CD4-positive, alpha-beta T cell treated with Interleukin-15 for 1 hour (primary cell): ENCODE data around the gene CACNA1D.
"Not testable (repeated sequence)": the region's sequence is repeated elsewhere in the genome, so short reads cannot be mapped to it uniquely, and the experiment has no call there.

Experiments
- DNase-seq: peaks from one replicate; pipeline ENCODE4 v3.0.0-alpha.2; 2020

Gene CACNA1D

DNA sequence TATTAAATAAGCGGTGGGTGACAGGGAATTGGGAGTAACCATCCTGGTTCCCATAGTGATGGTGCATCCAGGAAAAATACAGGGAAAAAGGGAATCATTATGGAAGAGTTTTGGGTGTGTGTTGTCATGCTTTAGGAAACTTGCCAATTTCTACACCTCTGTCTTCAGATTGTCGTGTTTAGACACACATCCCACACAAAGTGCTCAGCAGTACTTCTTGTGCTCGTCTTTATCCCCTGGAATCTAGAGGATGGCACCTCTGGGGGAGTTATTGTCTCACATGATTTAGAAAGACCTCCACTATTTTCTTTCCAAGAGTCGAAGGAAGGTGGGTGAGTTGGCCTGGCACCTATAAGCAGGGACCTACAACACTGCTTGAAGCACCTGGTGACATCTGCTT lies 35.8 kb downstream of the CACNA1D start:
- DNase-seq = no peak

DNA sequence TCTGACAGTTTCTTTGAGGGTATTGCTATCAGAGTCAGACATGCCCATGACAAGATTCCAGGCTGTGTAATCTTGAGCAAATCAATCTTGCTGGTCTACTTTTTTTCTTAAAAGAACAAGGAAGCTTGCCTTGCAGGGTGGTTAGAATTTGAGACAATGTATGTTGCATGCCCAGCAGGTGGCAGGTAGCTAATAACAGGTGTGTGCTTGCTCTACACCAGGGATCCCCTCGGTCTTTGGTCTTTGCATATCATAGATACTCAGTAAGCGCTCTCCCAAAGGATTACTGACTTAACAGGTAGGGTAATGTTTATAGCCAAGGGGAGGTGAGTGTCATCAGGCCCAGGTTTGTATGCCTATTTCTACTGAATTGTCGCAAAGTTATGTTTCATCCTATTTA lies 37.3 kb downstream of the CACNA1D start:
- no peak for DNase-seq

DNA sequence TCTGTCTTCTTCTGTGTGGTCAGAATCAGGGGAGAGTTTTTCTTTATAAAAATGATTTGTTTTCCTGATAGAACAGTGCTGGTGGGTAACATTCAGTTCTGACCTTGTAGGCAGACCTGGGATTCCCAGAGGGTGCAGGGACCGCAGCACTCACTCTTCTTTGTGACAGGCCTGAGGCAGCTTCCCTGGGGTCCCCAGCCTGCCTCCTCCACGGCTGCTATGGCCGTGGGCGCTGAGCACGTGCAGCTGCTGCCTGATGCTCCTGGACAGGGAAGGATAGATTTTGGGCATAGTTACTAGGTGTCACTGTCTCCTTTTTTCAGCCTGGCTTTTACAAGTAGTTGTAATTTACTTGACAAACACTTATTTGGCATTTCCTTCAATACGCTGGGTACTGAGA lies 39.1 kb downstream of the CACNA1D start:
- no peak for DNase-seq

DNA sequence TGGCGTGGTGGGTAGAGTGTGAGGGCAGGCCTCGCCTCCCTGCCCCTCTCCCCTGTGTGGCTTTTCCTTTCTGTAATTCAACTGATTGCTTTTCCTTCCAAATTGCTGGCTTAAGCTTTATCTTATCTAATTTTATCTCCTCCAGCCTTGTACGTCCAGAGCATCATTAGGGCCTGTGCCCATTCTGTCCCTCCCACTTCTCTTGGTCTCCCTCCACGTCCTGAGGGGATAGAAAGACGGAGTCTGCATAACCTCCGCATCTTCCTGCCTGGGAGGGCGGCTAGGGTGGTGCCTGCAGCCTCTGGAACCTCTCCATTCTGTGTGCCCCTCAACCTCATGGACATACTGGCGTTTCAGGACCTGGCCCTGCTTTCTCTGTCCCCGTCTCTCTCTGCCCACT lies 39.8 kb downstream of the CACNA1D start:
- no peak for DNase-seq

DNA sequence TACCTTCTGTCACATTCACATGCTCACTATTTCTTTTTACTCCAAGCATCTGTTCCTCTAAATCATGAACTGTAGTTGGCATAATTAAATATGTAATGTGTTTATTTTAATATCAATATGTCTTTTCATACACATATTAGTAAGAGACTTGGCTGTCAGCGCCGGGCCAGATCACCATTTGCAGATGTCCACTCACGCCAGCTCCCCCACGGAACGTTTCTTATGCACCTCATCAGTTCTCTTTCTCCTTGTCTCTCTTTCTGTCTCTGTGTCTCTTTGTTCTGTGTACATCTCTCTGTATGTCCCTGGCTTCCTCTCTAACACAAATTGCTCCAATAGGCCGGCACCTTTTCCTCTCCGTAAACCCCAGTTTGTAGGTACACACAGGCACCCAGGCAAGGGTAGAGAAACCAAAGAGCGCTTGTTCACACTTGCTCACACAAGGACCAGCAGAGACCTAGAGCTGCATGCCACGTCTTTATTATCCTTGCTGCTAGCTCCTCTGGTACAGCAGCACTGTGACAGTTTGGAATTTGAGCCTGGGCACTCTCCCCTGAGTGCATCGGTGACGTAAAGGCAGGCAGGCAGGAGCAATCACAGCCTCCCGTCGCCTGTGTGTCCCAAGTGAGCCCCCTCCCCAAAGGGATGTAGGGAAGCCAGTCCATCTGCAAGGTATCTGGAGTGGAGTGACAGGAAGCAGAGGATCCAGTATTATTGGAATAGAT lies 40.4 kb downstream of the CACNA1D start:
- no peak for DNase-seq

DNA sequence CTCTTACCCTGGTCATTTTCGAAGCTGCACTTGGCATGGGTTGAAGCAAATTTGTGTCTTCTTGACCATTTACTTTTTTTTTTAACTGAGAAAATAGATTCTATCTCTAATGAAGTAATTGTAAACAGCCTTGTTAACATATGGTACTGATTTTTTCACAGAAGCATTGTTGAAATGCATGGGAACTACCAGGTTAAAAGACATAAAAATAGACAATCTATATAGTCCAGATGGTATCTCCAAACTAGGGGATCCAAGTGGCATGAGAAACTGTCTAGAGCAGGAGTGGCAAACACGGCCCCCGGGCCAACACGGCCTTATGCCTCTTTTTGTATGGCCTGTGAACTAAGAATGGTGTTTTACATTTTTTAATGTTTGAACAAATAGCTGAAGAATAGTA lies 41.9 kb downstream of the CACNA1D start:
- no peak for DNase-seq

DNA sequence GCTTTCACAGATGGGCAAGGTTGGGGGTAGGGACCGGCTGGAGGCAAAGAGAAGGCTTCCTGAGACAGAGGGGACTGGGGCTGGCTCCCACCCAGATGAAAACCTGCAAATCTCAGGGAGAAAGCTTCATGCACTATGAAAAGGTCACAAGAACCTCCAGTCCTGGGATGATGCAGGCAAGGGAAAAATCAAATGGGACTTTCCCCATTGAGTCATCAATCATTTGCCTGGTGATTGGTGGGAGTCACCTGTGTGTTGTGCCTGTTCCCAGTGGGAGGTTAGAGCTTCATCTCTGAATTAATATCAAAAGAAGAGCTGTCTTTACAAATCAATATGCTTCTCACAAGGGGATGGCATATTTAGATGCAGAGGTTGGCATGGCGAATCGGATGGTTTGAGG lies 49.9 kb downstream of the CACNA1D start:
- no peak for DNase-seq

DNA sequence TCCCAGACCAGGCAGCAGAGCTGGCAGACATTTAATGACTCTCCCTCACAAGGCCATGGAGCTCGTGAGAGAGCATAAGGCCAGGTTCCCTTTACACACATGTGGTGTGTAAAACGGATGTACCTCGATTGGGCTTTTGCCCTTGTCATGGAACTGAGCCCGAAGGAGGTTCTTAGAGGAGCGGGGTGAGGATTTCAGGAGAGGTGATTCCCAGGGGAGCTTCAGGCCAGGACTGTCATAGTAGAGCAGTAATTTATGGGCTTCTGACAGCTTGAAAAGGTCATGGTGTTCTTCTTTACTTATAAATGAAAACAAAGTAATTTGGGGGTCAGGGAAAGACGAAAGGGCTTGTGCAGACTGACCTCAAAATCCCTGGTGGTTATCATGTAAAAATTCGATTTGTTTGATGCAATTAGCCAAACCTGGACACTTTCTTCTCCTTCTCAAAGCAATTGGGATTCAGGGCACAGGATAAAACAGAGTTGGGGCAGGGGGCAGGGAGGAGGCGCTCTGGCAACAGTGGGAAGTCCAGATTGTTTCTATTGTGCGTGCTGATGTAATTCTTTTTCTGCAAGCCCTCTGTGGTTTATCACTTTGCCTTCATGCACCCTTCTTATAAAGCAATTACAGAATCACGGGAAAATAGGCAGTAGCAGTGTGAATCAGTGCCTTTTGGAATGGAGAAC lies 51.0 kb downstream of the CACNA1D start:
- DNase-seq = no peak

DNA sequence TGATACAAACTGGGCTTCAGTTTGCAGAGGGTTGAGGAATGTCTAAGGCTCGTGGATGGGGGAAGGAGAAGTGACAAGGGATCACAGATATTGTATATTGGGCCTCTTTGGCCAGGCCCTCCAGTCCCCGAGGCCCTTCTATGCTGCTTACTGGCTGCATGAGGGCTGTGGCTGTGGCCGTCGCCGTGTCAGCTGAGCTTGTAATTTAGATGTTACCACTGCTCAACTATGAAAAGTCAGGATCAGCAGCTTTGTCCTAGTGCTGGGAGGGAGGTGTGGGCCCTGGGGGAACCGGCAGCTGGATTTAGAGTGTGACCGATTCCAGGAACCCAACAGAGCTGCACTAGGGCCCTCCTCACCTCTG lies 51.6 kb downstream of the CACNA1D start:
- DNase-seq = no peak

DNA sequence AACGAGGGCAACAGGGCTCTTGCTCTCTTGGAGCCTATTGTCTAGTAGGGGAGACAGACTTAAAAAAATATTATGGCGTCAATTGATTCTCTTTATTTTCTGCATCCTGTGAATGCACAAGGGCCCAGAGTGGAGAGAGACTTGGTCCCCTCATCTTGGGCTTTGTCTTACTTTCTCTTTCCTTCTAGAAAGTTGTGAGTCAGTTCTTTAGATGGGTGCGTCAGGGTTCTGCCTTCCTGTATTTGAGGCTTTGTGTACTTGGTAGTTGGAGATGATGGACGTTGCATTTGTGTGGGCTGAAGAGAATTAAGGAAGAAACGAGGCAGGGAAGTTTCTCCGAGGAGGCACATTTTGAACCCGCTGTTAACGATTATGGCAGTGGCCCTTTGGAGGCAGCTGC lies 52.9 kb downstream of the CACNA1D start:
- no peak for DNase-seq

DNA sequence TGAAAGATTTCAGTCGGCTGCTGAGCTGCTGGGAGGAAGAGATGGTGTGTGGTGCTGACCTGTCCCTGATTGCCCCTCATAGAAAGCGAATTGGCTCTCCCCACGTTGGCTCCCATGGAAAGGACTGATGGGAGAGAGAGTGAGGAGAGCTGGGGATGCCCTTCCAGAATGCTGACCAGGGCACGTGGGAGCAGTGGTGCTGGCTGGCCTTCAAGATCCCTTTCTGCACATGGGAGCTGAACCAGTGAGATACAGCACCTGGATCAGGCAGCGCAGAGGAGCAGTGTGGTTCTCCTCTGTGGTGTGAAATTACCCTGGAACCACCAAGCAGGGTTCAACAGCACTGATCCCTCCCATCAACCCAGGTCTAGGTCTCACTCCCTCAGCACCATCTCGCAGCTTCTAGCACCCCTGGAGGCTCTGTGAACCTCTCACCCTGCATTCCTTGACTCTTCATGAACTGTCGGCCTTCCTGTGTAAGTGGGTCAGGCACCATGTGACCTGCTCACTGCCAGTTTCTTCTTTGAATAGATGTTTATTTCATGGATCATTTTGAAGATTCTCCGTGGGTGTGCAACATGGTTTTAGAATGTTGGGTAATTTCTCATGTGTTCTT lies 55.7 kb downstream of the CACNA1D start:
- no peak for DNase-seq

DNA sequence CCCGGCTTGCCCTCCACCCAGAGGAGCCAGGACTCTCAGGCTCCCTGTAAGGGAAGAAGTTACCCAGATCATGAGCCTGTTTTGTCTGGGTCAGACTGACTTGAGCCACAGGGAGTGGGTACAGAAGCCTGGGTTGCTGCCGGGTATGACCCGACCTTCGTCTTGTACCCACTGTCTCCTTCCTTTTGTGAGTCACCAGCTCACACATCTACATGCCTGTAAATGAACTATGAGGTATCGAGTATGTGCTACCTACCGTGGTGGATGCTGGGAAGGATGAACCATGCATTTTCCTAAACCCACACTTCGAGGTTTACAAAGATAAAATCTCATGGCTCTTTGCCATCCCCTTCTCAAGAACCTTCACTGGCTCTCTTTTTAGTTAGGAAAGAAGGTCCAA lies 56.9 kb downstream of the CACNA1D start:
- DNase-seq = no peak

DNA sequence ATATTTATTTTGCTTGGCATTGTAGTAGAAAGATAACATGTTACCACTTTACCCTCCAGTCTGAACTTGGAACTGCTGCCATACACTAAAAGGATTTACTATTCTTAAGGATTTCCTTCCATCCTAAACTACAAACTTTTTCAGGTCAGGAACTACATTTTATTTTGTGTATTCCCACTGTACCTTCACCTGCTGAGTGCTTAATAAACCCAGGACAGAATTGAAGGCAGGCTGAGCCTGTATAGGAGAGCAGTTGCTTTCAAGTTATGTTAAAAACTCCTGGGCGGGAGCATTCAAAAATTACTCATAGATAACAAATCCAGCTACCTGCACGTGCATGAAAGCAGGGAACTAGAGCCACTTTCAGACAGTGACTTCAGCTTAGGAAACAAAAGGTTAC lies 58.3 kb downstream of the CACNA1D start:
- no peak for DNase-seq

DNA sequence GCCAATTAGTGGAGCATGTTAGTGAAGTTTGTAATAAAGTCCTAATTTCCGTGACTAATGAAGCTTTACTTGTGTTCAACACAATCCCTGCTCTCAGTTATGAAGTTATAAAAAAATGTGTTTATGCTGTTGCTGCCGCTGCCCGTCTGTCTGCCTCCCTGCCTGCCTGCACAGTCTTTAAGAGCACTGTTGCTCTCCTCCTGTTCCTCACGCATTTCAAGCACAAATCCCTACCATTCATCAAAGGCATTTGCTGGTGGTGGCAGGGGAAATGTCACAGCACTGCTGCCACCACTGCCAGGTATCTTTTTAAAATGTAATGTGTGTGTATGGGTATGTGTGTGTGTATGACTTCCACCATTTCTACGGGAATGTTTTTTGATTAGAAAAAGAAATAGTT lies 58.8 kb downstream of the CACNA1D start:
- no peak for DNase-seq

DNA sequence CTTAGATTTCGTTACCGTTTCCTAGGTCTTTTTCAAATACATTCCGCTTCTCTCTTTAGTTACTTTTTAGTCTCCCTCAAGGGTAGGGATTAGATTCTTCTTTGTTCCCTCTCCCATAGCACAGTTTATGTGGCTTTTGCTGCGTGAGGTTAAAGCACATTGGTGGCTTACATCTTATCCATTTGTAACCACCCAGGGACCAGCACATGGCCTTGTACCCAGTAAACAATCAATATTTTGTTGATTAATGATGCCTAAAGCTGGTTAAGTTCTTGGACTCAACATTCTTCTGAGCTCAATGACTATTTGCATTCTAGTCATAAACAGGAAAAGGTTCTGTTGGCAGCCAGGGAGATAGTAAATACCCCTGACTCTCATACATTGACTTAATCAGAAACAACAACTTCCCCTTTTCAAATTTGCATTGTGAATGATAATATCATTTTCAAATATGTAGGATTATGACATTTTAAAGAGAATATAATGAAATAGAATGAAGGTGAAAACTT lies 60.2 kb downstream of the CACNA1D start:
- DNase-seq = no peak

DNA sequence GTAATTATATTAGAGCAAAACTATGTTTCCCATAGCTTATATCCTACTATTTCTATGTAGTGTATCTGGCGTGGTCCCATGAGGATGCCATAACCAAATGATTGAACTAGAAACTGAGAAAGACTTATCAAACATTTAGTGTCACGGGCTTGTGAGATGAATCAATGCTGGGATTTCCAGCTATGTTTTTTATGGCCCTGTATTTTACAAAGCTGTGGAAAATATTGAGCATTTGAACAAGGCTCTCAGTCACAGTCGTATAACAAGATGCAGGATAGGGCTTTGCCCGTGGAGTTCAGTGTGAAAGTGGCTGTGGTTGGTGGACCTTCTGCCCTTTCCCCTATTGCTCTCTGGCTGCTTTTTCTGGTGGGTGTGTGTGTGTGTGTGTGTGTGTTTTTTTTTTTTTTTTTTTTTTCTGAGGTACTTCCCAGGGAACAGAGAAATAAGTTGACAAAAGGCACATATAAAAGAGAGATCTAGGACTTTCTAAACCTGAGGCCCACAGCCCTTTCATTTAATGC lies 60.7 kb downstream of the CACNA1D start:
- no peak for DNase-seq

DNA sequence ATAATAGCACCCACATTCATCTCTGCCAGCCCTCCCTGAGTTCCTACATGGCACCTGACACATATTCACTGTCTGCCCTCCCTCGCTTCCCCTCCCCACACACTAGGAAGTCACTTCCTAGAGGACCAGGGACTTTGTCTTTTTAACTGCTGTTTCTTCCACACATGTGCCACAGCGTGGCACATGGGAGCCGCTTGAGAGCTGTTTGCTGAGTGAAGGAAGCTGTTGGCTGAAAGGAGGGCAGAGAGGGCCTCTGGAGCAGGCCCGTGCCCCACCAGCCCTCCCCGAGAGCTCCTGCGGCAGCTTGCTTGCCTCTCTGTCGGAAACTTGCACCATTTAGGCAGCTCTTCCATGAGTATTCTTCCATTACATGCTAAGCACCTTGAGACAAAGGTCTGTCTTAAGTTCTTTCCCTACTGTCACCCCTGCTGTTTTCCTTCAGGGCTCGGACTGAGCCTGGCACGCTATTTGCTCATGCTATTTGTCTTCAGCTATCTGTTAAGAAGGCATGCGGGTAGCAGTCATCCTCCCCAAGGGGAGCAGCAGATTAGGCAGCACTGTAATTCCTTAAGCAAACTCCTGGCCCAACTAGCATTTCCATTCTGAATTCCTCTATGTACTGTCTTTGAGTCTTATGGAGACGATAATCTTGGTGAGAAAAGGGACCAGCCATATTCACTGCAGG lies 72.2 kb downstream of the CACNA1D start:
- no peak for DNase-seq

DNA sequence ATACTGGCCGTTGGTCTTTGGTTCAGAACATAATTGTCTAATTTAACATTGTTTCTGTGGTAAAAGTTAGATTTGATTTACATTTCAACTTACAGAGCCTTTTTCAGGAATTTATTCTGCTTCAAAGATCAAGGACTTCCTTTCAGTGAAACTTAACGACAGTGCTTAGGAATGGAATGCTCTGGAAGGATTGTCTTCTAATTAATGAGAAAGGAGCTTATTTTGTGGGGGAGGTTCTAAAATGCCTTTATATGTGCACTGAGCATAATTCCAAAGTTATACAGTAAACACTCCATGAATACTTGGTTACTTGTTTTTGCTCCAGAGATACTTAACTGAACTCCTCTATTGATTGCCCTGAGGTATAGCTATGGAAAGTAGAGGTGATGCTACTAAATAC lies 75.7 kb downstream of the CACNA1D start:
- DNase-seq = no peak

DNA sequence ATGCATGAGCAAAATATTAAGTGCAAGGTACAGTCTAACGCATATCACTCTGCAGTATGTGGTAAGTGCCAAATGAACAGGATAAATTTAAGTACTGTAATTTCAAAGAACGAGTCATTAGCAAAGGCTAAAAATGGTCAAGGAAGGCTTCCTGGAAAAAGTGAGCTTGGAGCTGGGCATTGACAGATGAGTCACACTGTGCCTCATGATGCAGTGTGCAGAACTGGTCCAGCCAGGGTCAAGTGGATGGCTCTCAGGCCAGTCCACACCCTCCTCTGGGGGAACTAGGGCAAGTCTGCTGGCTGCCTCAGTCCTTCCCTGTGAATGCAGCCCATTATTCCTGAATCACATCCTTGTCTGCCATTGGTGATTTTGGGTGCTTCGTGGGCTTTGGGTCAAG lies 76.3 kb downstream of the CACNA1D start:
- no peak for DNase-seq

DNA sequence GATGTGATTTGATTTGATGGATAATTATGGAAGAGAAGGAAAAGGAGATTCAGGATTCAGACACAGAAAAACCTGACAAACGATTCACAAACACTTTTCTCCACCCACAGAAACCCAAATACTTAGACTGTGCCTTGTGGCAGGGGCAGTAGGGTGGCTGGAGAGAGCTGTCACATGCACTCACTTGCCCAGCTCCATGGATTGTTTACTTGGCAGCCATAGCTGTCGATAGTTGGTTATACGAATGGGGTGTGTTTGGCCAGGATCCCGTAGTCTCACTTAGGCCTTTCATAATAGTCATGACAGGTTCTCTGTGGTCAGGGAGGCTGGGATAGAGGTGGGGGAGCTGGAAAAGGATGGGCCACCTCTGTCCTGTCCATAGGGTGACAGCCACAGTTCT lies 76.9 kb downstream of the CACNA1D start:
- DNase-seq = no peak

DNA sequence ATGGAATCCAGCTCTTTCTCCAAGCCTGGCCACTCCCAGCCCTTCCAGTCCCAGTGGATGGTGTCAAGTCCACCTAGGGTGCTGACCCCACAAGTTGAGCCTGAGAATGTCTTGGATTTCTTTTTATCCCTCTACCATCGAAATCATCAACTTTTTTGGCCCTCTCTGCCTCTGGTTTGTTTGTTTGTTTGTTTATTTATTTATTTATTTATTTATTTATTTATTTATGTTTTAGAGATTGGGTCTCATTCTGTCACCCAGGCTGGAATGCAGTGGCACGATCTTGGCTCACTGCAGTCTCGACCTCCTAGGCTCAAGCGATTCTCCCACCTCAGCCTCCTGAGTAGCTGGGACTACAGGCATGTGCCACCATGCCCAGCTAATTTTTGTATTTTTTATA lies 77.8 kb downstream of the CACNA1D start:
- DNase-seq = not testable (repeated sequence)

DNA sequence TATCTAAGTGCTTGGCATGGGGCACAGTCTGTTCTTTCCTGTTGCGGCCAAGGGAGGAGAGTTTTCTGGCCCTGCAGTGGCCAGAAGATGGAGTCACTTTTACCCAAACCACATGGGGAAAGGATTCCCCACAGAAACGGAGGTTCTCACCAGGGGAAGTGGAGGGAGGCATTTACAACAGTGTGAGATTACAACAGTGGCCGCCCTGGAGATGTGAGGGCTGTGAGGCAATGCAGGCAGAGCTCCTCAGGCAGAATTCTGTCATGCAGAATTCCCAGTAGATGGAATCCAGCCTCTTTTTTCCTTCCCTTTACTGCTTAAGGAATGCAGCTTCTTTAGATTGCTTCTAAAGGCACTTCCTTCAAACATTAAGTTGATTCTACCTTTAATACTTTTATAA lies 83.1 kb downstream of the CACNA1D start:
- DNase-seq = no peak

DNA sequence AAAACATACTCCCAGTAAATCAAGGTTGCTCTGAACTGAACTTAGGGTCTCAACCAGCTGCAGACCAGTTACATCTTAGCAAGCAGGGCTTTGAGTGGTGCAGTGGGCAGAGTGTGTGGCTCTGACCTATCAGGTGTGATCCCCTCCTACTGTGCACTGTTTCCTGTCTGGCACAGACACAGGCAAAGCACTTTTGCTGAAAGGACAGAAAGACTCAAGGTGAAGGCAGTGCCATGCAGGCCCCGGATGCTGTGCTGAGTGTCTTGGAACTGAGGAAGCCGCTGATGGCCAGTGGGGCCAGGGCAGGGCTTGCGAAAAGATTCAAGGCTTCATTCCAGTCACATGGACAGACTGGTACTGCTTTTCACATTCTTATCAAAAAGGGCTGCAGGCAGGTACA lies 85.2 kb downstream of the CACNA1D start:
- DNase-seq = no peak

DNA sequence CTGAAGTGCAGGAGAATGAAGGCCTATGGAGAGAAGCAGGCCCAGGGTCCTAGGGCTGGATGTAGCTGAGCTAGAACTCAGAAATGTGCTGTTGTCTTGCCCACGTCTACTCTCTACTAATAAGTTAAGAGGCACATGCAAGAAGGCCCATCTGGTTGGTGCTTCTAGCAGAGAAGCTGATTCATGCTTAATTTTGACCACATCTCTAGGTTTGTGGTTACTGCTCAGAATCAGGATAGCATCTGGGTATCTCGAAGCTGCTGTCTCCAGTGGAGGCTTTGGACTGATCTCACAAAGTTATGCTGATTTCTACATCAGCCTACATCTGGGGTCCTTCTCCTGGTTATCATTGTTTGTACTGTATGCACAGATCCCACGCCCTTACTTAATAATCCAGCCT lies 87.3 kb downstream of the CACNA1D start:
- DNase-seq = no peak
